Smooth muscle cell (in vitro differentiated cells): Measurements from ENCODE around the gene UBL5. TPM values are rescaled to one million over a fixed set of nuclear protein-coding genes. Genes with fewer than 3 reads are reported as not detected.

Experiments
- DNase-seq: peaks from one replicate; lab custom pipeline; 2025; ENCODE audit not compliant: unreplicated experiment; lab: John Stamatoyannopoulos, UW
- H2AFZ ChIP-seq: fragments of 200-600 bp; sonication (generic); 2 replicates; pipeline ENCODE4 v1.6.0; 2016; ENCODE audit warnings: antibody characterized with exemption, low read depth, mild to moderate bottlenecking
- H3F3A ChIP-seq: fragments of 200-600 bp; sonication (generic); 2 replicates; pipeline ENCODE4 v1.6.0; 2017; ENCODE audit warnings: antibody characterized with exemption, low read depth
- H3K27ac ChIP-seq: fragments of 200-600 bp; sonication (generic); 2 replicates; pipeline ENCODE4 v1.5.1; 2016; ENCODE audit warnings: low read depth, mild to moderate bottlenecking
- H3K27me3 ChIP-seq: fragments of 200-600 bp; sonication (generic); 2 replicates; pipeline ENCODE4 v1.6.1; 2016; ENCODE audit warnings: low read depth, mild to moderate bottlenecking
- H3K36me3 ChIP-seq: fragments of 200-600 bp; sonication (generic); 2 replicates; pipeline ENCODE4 v1.5.1; 2016; ENCODE audit warnings: low read depth
- H3K4me1 ChIP-seq: fragments of 200-600 bp; sonication (generic); 2 replicates; pipeline ENCODE4 v1.5.1; 2016; ENCODE audit warnings: low read depth
- H3K4me2 ChIP-seq: fragments of 200-600 bp; sonication (generic); 2 replicates; pipeline ENCODE4 v1.6.0; 2016; ENCODE audit warnings: mild to moderate bottlenecking
- H3K4me3 ChIP-seq: fragments of 200-600 bp; sonication (generic); 2 replicates; pipeline ENCODE4 v1.5.1; 2016; ENCODE audit warnings: mild to moderate bottlenecking
- H3K79me2 ChIP-seq: fragments of 200-600 bp; sonication (generic); 2 replicates; pipeline ENCODE4 v1.6.0; 2016; ENCODE audit warnings: low read depth, mild to moderate bottlenecking
- H3K9ac ChIP-seq: fragments of 200-600 bp; sonication (generic); 2 replicates; pipeline ENCODE4 v1.6.0; 2016; ENCODE audit warnings: low read depth
- H3K9me3 ChIP-seq: fragments of 200-600 bp; sonication (generic); replicated peaks from 2 replicates; pipeline ENCODE4 v1.5.1; 2016; ENCODE audit warnings: low read depth
- H4K20me1 ChIP-seq: fragments of 200-600 bp; sonication (generic); 2 replicates; pipeline ENCODE4 v1.6.0; 2016; ENCODE audit warnings: low read depth
- CTCF ChIP-seq: fragments of 200-600 bp; sonication (generic); IDR thresholded peaks from 2 replicates; pipeline ENCODE4 v1.5.1; 2017; ENCODE audit warnings: borderline replicate concordance, mild to moderate bottlenecking, antibody characterized with exemption; ENCODE audit not compliant: insufficient read depth, poor library complexity, severe bottlenecking
- WGBS: methylation state at CpG from one replicate; pipeline ENCODE4 v1.1.7; 2016; ENCODE audit warnings: low lambda C conversion rate; 5-methylcytosine and 5-hydroxymethylcytosine counted together
- polyA plus RNA-seq: library from polyadenylated mRNA; unstranded; fragments of >200 nt; fragmentation: Nextera tagmentation; extraction: Ambion mirVana; gene quantifications from 2 replicates; pipeline ENCODE4 v1.2.1, GENCODE V29; 2016
- total RNA-seq: library from RNA; depleted of rRNA; stranded (reverse); fragments of >200 nt; gene quantifications from 2 replicates; pipeline ENCODE4 v1.2.3, GENCODE V29; 2014

The UBL5 gene
- total and polyA plus RNA-seq, 2 experiments from 2014 or later, result 574 to 848 TPM

- no peak overlapping the region for H3K27ac ChIP-seq
- H3K27me3 ChIP-seq, result no peaks in the 10 kb centered on the region
- H3K9ac ChIP-seq, result no peak overlapping the region
- no peaks in the 10 kb centered on the region for H4K20me1 ChIP-seq
- H3F3A ChIP-seq, result no peaks in the 10 kb centered on the region
- H3K9me3 ChIP-seq, result no peaks in the 10 kb centered on the region
- no peak for DNase-seq
- H2AFZ ChIP-seq, result no peak overlapping the region
- 92% methylated on average over 16 of the region's 16 CpGs for WGBS
- H3K4me1 ChIP-seq, result no peaks in the 10 kb centered on the region
- H3K4me3 ChIP-seq, result no peak overlapping the region
- H3K36me3 ChIP-seq, result no peaks in the 10 kb centered on the region
- H3K4me2 ChIP-seq, result no peak overlapping the region
- no peak for TF ChIP-seq CTCF
- H3K79me2 ChIP-seq, result no peaks in the 10 kb centered on the region
These were observed 38.2 kb downstream of the UBL5 start for GRCh38 chr19:9865732-9866501.

GRCh38 chr19:9868983-9869617 lies 41.4 kb downstream of the UBL5 start:
- Histone ChIP-seq H3K9ac (no peak overlapping the region), H3K4me2 (no peak overlapping the region), H3K36me3 (no peaks in the 10 kb centered on the region), H3K79me2 (no peaks in the 10 kb centered on the region), H3K27me3 (no peaks in the 10 kb centered on the region), H2AFZ (no peak overlapping the region), H3K4me1 (no peaks in the 10 kb centered on the region), H4K20me1 (no peaks in the 10 kb centered on the region), H3K27ac (no peak overlapping the region), H3K4me3 (no peak overlapping the region), H3F3A (no peaks in the 10 kb centered on the region), H3K9me3 (no peaks in the 10 kb centered on the region)
- WGBS, result 95% methylated on average over 7 of the region's 7 CpGs
- DNase-seq, result no peak
- no peak for TF ChIP-seq CTCF

DNA sequence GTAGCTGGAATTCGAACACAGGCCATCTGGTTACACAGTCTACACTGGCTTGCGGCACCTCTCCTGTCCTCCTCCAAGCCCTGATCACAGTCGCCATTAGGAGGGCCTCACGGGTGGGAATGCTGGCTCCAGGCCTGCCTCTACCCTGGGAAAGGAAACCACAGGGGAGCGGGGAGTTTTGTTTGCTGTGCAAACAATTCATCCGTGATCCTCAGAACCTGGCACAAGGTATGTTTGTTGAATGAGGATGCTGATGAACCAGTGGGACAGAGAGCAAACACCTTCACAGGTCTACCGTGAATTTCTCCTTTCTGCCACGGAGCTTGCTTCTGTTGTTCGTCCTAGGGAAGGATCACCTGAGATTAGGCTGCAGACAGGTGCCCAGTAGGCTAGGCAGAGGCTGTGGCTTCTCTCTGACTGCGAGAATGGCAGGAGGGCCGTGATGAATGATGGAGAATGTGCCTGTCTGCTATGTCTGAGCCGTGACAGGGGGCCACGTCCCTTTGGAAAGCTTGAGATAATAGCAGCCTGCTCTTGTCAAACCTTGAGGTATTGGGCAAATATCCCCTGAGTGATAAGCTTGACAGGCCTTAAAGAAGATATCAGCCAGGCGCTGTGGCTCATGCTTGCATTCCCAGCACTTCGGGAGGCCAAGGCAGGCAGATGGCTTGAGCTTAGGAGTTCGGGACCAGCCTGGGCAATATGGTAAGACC lies 44.1 kb downstream of the UBL5 start:
- Histone ChIP-seq H3K4me1 (no peaks in the 10 kb centered on the region), H4K20me1 (no peaks in the 10 kb centered on the region), H3K27ac (no peak overlapping the region), H3K9ac (no peak overlapping the region), H3F3A (no peaks in the 10 kb centered on the region), H2AFZ (no peak overlapping the region), H3K4me3 (no peak overlapping the region), H3K4me2 (no peak overlapping the region), H3K79me2 (no peaks in the 10 kb centered on the region), H3K36me3 (no peaks in the 10 kb centered on the region), H3K27me3 (no peaks in the 10 kb centered on the region), H3K9me3 (no peaks in the 10 kb centered on the region)
- TF ChIP-seq CTCF, result no peak
- no peak for DNase-seq
- 66% methylated on average over 16 of the region's 16 CpGs for WGBS
